Measurements from ENCODE around the gene C3orf38.
"Not testable (repeated sequence)": the region's sequence is repeated elsewhere in the genome, so short reads cannot be mapped to it uniquely, and the experiment has no call there.

Gene C3orf38

DNA sequence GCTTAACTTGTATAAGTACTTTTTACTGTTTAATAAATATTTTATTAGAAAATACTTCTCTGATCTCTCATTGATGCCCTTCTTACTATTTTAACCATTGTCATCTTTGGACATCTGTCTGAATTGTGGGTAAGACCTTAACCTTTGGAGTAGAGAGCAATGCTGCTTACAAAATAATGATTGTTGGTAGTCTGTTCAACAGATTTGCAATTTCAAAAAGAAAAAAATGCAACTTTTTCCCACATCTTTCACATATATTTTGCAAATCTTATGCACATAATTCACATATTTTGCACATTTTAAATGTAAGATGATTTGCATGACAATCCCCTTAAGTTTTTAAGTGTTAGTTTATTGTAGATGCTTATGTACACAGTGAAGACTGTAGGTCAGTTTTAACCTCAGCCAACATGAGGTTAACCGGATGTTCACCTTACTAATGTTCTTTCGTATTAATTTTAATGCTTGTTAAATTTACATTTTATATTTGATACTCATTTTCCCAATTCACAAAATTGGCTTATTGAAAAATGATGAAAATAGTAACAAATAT, 16.7 kb downstream of the C3orf38 start:
- no peak for DNase-seq (ENCODE audit: low read depth)

DNA sequence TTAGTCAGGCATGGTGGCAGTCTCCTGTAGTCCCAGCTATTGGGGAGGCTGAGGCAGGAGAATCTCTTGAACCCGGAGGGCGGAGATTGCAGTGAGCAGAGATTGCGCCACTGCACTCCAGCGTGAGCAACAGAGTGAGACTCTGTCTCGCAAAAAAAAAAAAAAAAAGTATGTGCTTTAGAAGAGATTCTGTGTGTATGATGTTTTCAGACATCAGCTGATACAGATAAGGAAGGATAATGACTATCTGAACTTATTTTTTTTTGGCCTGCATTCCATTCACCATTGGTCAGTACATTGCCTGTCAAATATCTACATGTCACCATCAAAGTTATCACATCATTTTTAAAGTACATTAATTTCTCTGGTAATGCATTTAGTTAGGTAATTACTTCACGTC, 17.4 kb downstream of the C3orf38 start:
- no peak for DNase-seq (ENCODE audit: low read depth)

DNA sequence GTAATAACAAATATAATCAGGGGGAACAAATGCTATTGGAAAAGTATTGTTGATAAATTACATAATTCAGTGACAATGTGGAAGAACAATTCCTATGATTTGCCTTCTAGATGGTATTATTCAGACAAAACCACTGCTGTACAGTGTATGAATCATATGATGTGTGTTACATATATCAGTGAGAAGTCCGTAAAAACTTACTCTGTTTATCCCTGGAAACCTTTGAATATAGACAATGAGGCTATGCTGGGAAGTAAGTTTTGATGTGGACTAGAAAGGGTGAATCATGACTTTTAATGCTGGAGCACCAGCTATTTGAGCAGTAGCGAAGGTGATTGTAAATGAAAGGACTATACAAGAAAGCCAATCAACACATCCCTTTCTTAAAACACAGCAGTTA, 17.9 kb downstream of the C3orf38 start:
- no peak for DNase-seq (ENCODE audit: low read depth)

DNA sequence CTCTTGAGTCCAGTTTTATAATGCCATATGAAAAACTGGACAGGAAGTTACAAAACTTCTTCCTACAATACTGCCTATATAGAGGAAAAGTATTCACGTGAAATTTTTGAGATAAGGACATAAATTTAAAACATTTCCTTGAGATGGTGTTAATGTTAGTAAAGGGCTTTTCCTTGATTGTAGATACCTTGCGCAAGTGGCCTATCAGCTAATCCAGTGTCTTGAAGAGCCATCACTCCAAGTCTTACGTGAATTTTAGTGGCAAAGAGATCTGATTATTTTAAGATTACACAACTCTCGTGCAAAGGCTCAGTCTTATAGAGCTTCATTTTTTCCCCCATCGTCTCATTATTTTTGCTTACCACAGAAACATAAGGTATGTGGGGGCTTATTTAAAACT, 18.4 kb downstream of the C3orf38 start:
- no peak for DNase-seq (ENCODE audit: low read depth)

DNA sequence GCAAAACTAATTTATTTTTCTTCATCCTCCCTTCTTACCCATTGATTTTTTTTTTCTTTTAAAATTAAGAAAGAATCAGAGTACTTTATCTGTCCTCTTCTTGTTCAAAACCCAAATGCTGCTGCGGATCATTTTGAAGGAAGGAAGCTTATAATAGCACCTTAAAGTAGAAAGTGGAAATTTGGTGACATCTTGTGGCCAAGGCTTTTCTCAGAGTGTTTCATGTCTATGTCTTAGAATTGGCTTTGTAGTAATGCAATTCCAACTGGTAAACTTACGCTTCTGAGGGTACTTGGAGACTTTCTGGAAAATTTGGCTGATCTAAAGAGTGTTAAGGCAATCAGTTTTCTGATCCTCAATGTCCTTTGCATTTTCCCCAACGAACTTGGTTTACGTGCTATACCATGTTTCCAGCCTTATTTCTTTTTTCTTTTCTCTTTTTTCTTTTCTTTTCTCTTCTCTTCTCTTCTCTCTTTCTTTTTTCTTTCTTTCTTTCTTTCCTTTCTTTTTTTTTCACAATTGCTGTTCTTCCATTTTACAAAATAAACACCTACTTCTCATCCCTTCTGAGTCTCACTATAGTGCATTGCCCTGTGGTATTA, 30.7 kb downstream of the C3orf38 start:
- peak; percentile 47 for DNase-seq (ENCODE audit: low read depth)

DNA sequence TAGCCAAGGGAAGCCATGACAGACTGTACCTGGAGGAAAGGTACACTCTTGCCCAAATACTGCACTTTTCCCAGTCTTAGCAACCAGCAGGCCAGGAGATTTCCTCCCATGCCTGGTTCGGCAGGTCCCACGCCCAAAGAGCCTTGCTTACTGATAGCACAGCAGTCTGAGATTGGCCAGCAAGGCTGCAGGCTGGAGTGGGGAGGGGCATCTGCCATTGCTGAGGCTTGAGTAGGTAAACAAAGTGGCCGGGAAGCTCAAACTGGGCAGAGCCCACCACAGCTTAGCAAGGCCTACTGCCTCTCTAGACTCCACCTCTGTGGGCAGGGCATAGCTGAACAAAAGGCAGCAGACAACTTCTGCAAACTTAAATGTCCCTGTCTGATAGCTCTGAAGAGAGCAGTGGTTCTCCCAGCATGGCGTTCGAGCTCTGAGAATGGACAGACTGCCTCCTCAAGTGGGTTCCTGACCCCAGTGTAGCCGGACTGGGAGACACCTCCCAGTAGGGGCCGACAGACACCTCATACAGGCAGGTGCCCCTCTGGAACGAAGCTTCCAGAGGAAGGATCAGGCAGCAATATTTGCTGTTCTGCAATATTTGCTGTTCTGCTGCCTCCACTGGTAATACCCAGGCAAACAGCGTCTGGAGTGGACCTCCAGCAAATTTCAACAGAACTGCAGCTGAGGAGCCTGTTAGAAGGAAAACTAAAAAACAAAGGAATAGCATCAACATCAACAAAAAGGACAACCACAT, 32.6 kb downstream of the C3orf38 start:
- not testable (repeated sequence) for DNase-seq (ENCODE audit: low read depth)

DNA sequence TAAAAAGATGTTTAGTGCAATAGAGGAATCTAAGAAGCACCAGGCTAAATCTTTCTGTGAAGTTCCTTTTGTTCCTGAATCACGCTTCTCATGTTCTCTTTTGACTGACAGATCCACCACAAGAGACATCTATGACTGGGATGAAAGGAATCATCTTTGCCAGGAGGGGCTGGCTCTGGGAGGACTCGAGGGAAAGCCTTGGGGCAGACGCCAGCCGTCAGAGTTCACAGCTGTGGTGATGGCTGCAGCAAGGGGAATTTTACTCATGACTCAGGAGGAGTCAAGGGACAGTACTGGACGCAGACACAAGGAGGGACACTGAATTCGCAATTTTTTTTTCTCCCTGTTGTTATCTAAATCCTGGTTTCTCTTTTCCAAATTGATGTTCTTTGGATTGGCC, 38.7 kb downstream of the C3orf38 start:
- DNase-seq (ENCODE audit: low read depth), result no peak

DNA sequence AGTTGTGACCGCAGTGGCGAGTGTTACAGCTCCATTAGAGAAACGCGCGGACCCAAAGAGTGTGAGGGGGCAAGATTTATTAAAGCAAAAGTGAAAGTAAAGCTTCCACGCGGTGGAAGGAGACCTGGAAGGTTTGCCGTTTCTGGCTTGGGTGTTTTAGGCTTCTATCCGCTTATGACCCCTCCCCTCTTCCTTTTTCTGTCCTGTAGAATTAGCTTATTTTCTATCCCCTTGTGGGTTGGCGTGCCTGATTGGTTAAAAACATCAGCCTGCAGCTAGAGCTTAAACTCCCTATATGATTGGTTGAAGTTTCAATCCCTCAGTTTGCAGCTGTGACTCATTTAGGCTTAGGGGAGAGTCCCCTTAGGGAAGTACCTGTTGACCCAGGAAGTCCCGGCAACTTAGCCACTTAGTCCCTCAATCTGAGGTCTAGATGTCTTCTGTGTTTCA, 39.6 kb downstream of the C3orf38 start:
- no peak for DNase-seq (ENCODE audit: low read depth)

DNA sequence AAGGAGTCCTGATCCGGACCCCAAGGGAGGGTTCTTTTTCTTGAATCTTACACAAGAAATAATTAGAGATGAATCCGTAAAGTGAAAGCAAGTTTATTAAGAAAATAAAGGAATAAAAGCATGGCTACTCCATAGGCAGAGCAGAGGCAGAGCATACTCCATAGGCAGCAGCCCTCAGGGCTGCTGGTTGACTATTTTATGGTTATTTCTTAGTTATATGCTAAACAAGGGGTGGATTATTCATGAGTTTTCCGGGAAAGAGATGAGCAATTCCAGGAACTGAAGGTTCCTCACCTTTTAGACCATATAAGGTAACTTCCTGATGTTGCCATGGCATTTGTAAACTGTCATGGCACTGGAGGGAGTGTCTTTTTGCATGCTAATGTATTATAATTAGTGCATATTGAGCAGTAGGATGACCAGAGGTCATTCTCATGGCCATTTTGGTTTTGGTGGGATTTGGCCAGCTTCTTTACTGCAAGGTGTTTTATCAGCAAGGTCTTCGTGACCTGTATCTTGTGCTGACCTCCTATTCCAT, 42.2 kb downstream of the C3orf38 start:
- DNase-seq (ENCODE audit: low read depth), result no peak

DNA sequence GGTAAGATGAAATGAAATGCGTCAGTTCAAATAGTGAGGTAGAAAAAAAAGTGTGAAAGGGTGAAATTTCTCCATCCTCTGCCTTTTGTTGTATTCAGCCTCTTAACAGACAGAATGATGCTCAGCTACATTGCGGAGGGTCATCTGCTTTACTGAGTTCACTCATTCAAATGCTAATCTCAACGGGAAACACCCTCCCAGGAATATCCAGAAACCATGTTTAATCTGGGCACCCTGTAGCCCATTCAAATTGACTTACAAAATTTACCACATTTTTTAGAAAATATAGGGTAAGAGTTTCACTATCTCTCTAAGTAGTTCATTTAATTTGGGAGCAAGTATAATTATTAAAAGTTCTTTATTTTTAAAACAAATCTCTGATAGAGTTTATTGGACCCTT, 42.9 kb downstream of the C3orf38 start:
- no peak for DNase-seq (ENCODE audit: low read depth)

DNA sequence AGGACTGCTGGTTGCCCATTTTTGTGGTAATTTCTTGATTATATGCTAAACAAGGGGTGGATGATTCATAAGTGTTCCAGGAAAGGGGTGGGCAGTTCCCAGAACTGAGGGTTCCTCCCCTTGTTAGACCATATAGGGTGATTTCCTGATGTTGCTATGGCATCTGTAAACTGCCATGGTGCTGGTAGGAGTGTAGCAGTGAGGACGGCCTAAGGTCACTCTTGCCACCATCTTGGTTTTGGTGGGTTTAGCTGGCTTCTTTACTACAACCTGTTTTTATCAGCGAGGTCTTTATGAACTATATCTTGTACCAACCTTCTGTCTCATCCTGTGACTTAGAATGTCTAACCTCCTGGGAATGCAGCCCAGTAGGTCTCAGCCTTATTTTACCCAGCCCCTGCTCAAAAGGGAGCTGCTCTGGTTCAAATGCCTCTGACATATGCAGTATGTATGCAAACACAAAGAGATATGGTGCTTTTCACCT, 46.2 kb downstream of the C3orf38 start:
- peak; percentile 18 for DNase-seq (ENCODE audit: low read depth)

DNA sequence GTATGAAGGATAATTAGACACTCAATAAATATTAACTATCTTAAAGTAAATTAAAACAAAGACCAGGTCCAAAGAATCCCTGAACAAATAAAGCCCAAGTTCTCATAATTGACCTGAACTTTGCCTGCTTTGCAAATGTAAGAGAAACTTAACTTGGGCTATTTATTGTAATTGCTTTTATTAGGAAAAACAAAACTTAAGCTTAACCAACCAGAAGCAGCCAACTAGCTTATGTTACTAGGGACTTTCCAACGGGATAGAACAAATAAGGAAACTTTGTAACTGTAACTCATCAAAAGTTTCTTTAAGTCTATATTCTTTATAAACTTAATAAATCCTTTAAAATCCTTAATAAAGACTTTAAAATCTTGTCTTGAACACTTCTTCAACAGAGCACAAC, 48.4 kb downstream of the C3orf38 start:
- DNase-seq (ENCODE audit: low read depth), result no peak

DNA sequence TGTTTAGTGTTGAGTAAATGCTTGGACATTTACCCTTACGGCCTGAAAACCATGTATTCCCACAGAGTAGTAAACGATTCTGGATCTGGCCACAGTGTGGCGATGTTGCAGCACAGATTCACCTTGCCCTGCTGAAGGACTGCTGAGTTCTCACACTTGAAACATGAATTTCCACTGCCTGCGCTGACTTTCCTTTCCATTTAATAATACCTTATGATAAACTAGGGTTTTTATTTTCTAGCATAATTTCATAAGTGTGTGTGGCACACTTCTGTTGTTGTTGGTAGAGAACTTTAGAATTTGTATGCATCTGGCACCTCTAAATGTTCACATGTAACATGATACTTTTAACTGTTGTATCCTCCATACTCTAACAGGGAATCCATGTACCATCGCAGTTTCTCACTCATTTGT, 53.9 kb downstream of the C3orf38 start:
- DNase-seq (ENCODE audit: low read depth), result peak; percentile 59

Measured in fibroblast of the conjunctiva (primary cell).